ENCODE data around the gene DNASE1L2. TPM values are rescaled to one million over a fixed set of nuclear protein-coding genes. Genes with fewer than 3 reads are reported as not detected.

Gene DNASE1L2
- total RNA-seq, 1 donor from 2014 or later, result 1.0 TPM

DNA sequence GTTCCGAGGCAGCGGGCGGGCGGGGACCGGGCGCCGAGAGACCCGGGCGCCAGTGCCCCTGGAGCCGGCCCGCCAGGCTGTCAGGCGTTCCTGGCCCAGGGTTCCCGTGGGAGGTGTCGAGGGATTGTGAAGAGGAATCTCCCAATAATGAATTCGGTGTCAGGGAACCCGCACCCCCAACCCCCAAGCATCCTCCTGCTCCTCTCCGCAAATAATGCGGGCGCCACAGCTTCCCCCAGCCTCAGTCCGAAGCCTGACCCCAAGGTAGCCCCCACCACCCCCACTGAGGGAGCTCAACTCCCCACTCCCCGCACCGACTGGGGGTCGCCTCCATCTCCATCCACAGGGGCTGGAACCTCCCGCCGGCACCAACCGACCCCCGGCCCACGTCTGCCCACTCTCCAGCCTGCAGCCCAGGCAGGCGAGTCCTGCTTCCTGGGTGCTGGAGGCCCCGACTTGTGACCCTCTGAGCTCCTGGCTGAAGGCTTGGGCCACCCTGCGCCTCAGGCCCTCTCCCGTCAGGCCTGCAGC, 39.2 kb upstream of the DNASE1L2 start:
- no peaks in the 10 kb centered on the region for H3K9me3 Mint-ChIP-seq (ENCODE audit: unreplicated experiment)
- TF ChIP-seq, protein P1, sequence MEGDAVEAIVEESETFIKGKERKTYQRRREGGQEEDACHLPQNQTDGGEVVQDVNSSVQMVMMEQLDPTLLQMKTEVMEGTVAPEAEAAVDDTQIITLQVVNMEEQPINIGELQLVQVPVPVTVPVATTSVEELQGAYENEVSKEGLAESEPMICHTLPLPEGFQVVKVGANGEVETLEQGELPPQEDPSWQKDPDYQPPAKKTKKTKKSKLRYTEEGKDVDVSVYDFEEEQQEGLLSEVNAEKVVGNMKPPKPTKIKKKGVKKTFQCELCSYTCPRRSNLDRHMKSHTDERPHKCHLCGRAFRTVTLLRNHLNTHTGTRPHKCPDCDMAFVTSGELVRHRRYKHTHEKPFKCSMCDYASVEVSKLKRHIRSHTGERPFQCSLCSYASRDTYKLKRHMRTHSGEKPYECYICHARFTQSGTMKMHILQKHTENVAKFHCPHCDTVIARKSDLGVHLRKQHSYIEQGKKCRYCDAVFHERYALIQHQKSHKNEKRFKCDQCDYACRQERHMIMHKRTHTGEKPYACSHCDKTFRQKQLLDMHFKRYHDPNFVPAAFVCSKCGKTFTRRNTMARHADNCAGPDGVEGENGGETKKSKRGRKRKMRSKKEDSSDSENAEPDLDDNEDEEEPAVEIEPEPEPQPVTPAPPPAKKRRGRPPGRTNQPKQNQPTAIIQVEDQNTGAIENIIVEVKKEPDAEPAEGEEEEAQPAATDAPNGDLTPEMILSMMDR (IDR thresholded peaks at IDR 0.05; ENCODE audit: unreplicated experiment), result no peak
- no peak overlapping the region for H3K4me3 Mint-ChIP-seq (ENCODE audit: unreplicated experiment)
- DNase-seq (ENCODE audit: low spot score), result no peak
- peaks cover 21% of the 10 kb centered on the region for H3K27me3 Mint-ChIP-seq (ENCODE audit: unreplicated experiment)
- peaks cover 4% of the 10 kb centered on the region for H3K36me3 Mint-ChIP-seq (ENCODE audit: low read depth, unreplicated experiment)
- H3K4me1 Mint-ChIP-seq (ENCODE audit: unreplicated experiment), result no peaks in the 10 kb centered on the region
- no peak overlapping the region for H3K27ac Mint-ChIP-seq (ENCODE audit: unreplicated experiment)

DNA sequence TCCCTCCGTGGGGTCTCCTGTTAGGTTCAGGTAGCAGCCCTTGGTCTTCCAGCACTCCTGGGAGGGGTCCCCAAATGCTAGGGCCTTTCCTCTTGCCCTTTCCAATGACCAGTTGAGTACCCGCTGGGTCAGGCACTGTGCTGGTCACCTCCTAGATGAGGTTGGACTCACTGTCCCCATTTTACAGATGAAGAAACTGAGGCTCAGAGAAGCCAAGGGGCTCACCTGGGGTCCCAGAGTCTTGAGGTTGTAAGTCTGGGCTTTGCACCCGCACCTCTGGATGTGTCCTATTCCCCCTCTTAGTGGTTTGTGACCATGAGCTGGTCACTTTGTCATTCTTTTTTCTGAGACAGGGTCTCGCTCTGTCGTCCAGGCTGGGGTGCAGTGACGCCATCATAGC, 38.5 kb upstream of the DNASE1L2 start:
- Mint-ChIP-seq H3K27me3 (ENCODE audit: unreplicated experiment) (peaks cover 21% of the 10 kb centered on the region), H3K4me3 (ENCODE audit: unreplicated experiment) (peak overlapping the region; percentile 74), H3K4me1 (ENCODE audit: unreplicated experiment) (peaks cover 2% of the 10 kb centered on the region), H3K9me3 (ENCODE audit: unreplicated experiment) (no peaks in the 10 kb centered on the region), H3K27ac (ENCODE audit: unreplicated experiment) (no peak overlapping the region), H3K36me3 (ENCODE audit: low read depth, unreplicated experiment) (peaks cover 4% of the 10 kb centered on the region)
- no peak for DNase-seq (ENCODE audit: low spot score)
- TF ChIP-seq, protein P1 (IDR thresholded peaks at IDR 0.05; ENCODE audit: unreplicated experiment), result no peak

DNA sequence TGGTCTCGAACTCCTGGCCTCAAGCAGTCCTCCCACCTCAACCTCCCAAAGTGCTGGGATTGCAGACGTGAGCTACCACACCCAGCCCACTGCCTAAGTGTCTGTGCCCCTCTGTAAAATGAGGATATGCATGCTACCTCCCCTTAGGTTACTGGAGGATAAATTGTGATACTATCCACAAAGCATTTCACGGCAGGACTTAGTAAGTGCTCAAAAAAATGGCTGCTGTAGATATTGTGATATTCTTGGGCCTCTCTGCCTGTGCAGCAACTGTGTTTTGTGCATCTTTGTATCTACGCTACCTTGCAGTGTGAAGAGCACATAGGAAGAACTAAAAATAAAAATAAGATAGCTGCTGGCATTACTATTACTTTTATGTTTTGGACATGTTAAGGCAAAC, 38.0 kb upstream of the DNASE1L2 start:
- DNase-seq (ENCODE audit: low spot score), result no peak
- Mint-ChIP-seq H3K27me3 (ENCODE audit: unreplicated experiment) (peaks cover 19% of the 10 kb centered on the region), H3K4me1 (ENCODE audit: unreplicated experiment) (peaks cover 2% of the 10 kb centered on the region), H3K9me3 (ENCODE audit: unreplicated experiment) (no peaks in the 10 kb centered on the region), H3K27ac (ENCODE audit: unreplicated experiment) (no peak overlapping the region), H3K36me3 (ENCODE audit: low read depth, unreplicated experiment) (peaks cover 4% of the 10 kb centered on the region), H3K4me3 (ENCODE audit: unreplicated experiment) (peak overlapping the region; percentile 74)
- TF ChIP-seq, protein P1 (IDR thresholded peaks at IDR 0.05; ENCODE audit: unreplicated experiment), result no peak

DNA sequence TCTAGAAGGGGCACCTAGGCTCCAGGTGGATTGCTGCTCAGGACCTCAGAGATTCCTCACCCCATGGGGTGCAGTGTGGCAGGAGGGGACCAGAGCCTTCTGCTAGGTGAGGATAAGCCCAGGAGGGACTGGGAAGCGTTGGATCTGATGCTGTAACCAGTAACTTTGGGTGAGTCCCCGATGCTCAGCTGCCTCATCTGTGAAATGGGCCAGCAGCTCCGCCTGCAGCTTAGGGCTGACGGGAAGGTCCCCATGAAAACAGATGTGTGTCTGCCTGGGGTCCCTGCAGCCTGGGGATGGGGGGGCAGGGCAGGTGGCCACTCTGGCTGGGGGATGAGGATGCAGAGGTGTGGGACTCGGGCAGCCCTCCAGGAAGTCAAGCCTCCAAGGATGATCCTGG, 37.1 kb upstream of the DNASE1L2 start:
- H3K27me3 Mint-ChIP-seq (ENCODE audit: unreplicated experiment), result peaks cover 20% of the 10 kb centered on the region
- no peak for DNase-seq (ENCODE audit: low spot score)
- H3K9me3 Mint-ChIP-seq (ENCODE audit: unreplicated experiment), result no peaks in the 10 kb centered on the region
- H3K36me3 Mint-ChIP-seq (ENCODE audit: low read depth, unreplicated experiment), result peaks cover 4% of the 10 kb centered on the region
- TF ChIP-seq, protein P1 (IDR thresholded peaks at IDR 0.05; ENCODE audit: unreplicated experiment), result no peak
- H3K27ac Mint-ChIP-seq (ENCODE audit: unreplicated experiment), result no peak overlapping the region
- no peak overlapping the region for H3K4me3 Mint-ChIP-seq (ENCODE audit: unreplicated experiment)
- peaks cover 2% of the 10 kb centered on the region for H3K4me1 Mint-ChIP-seq (ENCODE audit: unreplicated experiment)

DNA sequence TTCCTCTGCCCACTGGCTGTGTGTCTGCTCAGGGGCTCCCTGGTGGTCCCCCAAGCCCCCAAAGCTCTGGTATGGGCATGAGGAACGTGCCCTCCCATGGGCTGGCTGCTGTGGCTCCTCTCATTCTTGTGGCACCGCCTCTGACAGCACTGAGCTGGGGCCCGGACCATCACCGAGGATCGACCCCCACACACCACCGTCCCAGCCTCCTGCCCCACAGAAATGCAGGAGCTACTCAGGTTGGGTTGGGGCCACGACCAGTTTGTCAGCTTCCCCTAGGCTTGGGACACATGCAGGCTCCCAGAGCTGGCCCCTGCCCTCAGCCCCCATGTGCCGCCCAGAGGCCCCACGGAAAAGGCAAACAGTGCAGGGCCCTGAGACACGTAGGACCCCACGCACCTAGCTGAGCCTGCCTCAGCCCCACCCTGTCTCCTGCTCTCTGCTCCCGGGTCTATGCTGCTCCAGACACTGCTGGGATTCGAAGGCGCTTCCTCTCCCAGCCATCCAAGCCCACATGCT, 36.6 kb upstream of the DNASE1L2 start:
- Mint-ChIP-seq H3K36me3 (ENCODE audit: low read depth, unreplicated experiment) (peaks cover 8% of the 10 kb centered on the region), H3K4me1 (ENCODE audit: unreplicated experiment) (peaks cover 6% of the 10 kb centered on the region), H3K27me3 (ENCODE audit: unreplicated experiment) (peaks cover 20% of the 10 kb centered on the region), H3K9me3 (ENCODE audit: unreplicated experiment) (no peaks in the 10 kb centered on the region), H3K4me3 (ENCODE audit: unreplicated experiment) (no peak overlapping the region), H3K27ac (ENCODE audit: unreplicated experiment) (no peak overlapping the region)
- TF ChIP-seq, protein P1 (IDR thresholded peaks at IDR 0.05; ENCODE audit: unreplicated experiment), result no peak
- DNase-seq (ENCODE audit: low spot score), result no peak

Measured in endothelial cell (in vitro differentiated cells).